GM18907 (cell line): ENCODE results near the gene GRIPAP1.
A peak's percentile ranks its signal among the peaks of the same experiment; 100 is the strongest.

Experiments used
- ATAC-seq: cut with Tn5 transposase; IDR thresholded peaks from one replicate; pipeline ENCODE4 v1.9.1; 2021; ENCODE audit warnings: mild to moderate bottlenecking, moderate library complexity; ENCODE audit not compliant: unreplicated experiment

GRIPAP1 gene, protein sequence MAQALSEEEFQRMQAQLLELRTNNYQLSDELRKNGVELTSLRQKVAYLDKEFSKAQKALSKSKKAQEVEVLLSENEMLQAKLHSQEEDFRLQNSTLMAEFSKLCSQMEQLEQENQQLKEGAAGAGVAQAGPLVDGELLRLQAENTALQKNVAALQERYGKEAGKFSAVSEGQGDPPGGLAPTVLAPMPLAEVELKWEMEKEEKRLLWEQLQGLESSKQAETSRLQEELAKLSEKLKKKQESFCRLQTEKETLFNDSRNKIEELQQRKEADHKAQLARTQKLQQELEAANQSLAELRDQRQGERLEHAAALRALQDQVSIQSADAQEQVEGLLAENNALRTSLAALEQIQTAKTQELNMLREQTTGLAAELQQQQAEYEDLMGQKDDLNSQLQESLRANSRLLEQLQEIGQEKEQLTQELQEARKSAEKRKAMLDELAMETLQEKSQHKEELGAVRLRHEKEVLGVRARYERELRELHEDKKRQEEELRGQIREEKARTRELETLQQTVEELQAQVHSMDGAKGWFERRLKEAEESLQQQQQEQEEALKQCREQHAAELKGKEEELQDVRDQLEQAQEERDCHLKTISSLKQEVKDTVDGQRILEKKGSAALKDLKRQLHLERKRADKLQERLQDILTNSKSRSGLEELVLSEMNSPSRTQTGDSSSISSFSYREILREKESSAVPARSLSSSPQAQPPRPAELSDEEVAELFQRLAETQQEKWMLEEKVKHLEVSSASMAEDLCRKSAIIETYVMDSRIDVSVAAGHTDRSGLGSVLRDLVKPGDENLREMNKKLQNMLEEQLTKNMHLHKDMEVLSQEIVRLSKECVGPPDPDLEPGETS

DNA sequence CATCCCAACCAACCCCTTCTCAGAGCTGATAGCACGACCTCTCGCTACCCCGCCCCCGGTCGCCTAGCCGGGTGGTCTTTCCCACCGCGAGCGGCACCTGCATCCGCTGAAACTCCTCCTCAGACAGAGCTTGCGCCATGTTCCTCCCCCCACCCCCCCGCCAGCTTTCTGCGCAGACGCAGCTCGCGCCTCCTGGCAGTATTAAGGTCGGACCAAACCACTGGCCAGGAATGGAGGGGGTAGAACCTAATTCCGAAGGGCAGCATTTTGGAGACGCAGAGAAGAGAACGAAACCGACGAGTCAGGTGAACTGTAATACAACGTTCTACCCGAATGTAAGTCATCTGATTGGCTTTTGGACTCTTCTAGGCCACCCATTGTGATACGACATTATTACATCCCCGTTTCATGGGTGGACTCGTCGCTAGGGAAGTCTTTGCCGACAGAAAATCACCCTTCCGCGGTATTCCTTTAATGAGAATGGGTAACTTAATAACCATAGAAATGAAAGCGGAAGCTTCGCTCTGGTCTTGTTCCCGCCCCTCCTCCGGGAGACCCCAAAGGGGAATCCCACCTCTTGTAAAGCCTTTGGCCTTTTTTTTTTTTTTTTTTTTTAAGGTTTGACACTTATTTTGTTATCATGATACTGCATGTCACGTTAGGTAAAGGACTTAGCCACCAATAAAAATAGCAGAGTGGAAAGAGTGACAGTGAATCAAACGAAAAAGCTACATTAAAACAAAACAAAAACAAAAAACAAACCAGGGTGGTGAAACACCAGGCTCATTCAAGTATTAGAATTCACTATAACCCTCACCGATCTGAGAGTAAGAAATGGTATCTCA lies at the start of gene GRIPAP1:
TSS of gene GRIPAP1 (minus strand) at position 174 of the 845 bp plus-strand sequence. CDS start at position 139, 35 bp downstream.
- peak; percentile 79 for ATAC-seq

DNA sequence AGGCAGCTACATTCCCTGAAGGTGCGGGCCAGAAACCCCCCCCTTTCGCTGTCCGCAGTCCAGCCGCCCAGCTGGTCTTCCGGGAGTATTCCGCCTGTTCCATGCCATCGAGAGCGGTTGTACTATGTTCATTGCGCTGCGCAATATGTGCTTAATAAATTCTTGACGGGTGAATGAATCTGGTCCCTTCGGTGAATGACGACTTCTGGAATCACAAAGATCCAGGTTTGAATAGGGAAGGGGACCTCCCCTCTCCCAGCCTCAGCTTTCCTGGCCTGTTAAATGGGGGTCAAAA lies 41.9 kb upstream of the GRIPAP1 start:
- ATAC-seq, result no peak

DNA sequence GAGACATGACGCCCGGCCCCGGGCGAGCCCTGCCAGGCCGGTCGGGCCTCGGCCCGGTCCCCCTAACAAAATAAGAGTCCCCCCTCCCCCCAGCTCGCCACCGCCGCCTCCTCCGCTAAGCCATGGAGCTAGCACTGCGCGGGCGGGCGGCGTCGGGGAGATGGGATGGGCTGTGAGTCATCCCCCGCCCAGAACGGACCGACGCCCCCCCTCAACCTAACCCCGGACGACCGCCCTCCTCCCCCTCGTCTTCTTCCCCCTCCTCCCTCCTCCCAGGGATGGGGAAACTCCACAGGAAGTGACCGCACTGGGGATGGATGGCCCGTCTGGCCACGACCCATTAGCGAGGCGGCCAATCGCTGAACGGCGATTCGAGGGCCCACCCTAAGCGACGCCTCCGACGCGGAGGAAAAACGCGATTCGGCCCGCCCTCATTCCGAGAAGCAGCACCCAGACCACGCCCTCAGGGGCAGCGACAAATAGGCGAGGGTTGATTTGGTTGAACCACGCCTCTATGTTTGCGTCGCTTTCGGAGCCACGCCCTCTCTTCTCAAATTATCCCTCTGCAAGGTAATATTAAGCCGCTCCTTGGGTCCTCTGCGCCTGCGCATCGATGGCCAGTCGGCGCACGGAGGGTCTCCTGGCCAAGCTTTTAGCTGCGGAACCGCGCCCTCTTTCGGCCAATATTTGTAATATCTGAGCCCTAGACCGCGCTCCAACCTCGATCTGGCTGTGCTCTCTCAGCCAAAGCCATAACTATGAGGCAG lies 41.3 kb upstream of the GRIPAP1 start, which contains the start of gene TFE3:
TSS of gene TFE3 (minus strand) at position 138 of the 767 bp plus-strand sequence. CDS start at position 7, 131 bp downstream.
- ATAC-seq, result peak; percentile 90

DNA sequence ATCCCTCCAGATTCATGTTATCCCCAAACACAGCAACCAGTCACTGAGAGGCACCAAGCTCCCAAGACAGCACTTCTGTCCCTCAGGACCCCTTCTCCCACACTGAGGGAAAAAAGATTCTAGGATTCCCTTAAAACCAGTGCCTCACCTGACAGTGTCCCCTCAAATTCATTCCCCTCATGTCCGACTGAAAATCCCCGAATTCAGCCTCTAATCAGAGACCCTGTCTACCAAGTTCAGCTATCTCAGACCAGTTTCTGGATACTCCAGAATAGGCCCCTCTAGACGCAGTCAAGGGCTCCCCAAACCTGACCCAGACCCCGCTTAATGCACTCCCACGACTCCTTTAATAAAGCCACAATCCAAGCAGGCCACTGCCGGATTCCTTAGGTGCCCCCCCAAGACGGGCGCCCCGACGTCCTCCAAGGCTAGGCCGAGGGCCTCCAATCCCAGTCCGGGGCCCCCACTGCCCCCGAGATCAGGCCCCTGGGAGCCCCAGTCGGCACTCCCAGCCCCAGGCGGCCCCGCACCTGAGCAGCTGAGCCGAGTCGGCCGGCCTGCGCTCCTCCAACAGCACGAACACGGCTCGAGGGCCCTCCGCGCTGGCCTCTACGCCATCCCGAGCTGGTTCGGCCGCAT lies 40.6 kb upstream of the GRIPAP1 start:
- ATAC-seq, result no peak

DNA sequence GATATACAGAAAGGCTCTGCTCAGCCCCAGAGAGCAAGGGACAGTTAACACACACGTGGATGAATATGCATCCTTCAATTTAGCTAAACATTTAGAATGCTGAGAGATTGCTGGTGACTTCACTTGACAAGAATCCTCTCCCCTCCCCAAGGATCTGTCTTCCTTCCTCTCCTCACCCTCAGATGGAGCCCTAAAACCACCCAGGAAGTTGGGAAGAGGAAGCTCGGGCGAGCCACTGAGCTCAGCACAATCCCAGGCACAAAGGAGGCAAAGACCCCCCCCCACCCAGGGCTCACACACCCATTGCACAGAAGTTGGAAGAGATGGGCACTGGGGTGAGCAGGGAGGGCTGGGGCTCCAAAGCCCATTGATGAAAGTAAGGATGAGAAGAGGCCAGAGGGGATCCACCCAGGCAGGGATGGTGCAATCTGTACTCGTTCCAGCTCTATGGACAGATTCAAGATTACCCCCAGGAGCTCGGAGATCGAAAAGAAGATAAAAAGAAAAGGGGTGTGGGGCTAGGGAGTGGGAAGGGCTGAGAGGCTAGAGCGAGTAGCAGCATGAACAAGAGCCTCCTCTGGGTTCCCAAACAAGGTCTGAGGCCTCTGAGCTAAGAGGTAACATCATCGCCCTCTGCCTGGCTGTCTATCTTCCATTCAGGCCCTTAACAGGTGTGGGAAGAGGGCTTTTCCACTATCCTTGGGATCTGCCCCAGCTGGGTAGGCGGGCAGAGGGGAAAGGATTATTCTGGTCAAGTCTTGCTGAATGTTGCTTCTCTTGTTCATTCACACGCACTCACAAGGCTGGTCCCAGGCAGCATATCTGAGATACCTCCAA lies 39.9 kb upstream of the GRIPAP1 start:
- no peak for ATAC-seq

DNA sequence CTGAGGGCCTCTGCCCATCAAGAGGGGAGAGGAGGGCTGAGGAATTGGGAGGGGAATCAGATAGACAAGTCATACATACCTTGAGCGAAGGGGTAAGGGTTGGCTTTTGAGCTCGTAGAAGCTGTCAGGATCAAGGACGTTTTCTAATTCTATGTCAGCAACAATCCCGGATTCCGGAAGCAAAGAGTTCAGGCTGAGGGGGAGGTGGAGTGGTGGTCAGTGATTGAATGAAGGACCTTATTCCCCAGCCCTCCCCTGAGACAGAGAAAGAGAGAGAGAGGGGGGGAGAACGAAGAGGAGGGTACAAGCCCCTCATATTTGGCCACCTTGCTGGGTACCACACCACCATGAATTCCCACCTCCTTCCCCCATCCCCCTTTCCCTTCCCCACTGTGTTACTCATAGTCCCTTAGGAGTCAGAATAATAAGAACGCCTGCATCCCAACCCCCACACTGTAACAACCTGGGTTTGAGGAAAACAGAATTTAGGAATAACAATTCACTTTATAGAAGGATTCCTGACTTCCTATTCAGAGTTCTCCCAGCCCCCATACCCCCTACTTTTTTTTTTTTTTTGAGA lies 38.4 kb upstream of the GRIPAP1 start:
- ATAC-seq, result no peak

DNA sequence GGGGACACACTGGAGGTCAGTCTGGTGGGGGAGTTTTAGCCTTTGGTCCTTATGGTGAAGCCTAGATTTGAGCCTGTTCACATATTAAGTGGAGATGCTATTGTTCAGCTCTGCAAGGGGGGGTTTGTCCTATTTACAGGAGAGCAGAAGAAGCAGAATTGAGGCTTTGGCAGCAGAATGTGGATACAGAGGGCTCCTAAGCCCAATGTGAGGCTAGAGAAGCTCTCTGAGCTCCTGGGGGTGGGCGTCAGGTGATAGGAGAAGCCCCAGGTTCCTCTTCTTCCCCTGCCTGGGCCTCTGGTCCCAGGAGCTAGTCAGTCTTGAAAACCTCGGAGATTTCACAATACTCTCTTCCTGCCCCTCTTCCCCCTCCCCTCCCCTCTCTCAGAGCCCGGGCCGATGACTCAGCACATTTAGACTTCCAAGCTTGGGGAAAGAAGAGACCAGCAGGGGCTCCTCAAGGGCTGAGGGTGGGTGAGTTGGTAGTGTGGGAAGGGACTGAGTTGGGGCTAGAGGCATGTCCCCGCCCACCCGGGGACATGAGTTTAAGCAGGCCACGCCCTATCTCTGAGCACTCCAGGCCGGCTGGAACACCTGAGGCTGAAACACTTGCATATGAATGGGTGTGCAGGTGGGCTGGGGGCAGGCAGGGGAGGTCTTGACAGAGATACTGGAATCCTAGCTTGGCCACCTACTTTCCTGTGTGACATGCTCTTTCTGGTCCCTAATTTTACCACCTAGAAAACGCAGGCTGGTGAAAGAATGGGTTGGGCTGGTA lies 37.7 kb upstream of the GRIPAP1 start:
- ATAC-seq, result no peak

DNA sequence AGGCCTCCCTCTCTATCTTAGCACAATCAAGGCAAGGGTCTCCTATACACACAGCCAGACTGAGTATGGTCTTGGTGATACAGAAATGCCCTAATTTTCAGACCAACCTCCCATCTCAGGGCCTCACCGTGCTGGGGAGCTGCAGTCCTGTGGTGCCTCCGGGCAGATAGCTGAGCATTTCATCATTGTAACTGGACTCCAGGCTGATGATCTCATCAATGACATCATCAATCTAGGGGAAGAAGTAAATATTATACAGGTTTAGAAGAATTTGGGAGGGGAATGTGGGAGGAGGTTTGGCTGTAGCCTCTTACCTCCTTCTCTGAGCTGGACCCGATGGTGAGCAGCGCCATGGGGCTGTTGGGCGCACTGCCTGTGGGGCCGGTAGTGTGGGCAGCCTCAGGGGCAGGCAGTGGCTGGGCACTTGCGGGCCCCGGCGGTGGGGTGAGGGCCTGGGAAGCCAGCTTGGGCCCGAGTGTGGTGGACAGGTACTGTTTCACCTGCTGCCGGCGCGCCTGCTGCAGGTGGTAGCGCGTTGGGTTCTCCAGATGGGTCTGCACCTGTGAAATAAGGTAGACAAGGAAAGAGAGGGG lies 35.9 kb upstream of the GRIPAP1 start:
- ATAC-seq, result no peak

DNA sequence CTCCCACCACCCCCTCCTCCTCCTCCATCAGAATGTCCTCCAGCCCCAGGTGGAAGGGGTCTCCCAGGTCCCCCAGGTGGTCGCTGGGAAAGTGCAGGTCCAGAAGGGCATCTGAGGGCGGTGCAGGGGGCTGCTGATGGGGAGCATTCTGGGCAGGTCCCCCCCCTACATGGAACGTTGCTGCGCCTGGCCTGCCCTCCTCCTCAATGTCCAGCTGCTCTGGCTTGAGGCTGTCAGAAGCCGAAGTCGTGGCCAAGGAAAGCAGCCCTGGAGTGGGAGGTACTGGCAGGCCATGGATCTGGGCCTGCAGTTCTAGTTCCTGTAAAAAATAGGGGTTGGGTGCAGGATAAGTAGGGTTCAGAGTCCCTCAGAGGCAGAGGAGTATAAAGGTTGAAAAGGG lies 28.2 kb upstream of the GRIPAP1 start:
- no peak for ATAC-seq

DNA sequence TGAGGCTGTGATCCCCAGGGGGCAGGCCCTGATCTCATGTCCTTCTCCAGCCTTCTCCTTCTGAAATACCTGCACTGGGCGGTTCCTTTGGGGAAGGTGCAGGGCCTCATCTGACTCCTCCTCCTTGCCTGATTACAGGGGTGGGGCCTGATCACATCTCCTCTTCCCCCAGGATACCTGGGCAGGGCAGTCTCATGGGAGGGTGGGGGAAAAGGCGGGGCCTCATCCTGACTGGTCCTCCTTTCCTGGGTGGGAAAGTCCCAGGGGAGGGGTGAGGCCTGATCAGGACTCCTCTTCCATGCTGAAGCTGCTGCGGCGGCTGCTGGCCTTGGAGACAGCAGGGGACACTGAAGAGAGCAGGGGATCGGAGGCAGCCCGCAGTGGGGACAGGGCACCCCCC lies 27.8 kb upstream of the GRIPAP1 start:
- no peak for ATAC-seq

DNA sequence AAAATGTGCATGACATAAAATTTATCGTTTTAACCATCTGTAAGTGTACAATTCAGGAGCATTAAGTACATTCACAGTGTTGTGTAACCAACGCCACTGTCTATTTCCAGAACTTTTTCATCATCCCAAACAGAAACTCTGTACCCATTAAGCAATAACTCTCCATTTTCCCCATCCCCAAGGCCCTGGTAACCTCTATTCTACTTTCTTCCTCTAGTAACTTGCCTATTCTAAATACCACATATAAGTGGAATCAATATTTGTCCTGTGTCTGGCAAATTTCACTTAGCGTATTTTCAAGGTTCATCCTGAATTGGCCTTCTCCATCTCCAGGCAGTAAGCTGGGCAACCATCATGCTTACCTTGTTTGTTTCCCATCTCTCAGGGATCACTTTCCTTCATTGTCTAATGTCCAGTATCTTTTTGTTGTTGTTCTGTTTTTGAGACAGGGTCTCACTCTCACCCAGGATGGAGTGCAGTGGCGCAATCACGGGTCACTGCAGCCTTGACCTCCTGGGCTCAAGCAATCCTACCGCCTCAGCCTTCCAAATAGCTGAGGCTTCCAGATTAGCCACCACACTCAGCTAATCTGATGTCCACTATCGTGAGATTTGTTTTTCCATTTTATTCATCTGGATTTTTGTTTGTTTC lies 17.7 kb upstream of the GRIPAP1 start:
- no peak for ATAC-seq

DNA sequence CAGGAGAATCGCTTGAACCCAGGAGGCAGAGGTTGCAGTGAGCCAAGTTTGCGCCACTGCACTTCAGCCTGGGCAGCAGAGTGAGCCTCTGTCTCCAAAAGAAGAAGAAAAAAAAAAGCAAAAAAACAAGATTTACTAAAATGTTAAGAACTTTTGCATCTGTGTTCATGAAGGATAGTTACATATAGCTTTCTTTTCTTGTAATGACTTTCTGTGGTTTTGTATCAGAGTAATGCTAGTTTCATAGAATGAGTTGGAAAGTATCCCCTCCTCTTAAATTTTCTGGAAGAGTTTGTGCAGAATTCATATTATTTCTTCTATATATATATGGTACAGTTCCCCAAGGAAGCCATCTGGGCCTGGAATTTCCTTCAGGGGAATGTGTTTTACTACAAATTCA lies 17.0 kb upstream of the GRIPAP1 start:
- no peak for ATAC-seq

DNA sequence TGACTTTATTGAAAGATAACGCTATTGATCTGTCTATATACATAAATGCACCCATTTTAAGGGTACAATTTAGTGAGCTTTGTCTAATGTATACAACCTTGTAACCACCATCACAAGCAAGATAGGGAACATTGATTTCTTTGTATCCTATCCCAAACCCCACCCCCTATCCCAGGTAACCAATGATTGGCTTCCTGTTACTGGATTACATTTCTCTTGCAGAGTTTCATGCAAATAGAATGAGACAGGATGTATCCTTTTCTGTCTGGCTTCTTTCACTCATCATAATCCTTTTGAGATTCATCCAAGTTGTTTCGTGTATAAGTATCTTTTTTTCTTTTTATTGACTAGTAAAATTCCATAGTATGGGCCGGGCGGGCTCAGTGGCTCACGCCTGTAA lies 1.6 kb upstream of the GRIPAP1 start:
- no peak for ATAC-seq

DNA sequence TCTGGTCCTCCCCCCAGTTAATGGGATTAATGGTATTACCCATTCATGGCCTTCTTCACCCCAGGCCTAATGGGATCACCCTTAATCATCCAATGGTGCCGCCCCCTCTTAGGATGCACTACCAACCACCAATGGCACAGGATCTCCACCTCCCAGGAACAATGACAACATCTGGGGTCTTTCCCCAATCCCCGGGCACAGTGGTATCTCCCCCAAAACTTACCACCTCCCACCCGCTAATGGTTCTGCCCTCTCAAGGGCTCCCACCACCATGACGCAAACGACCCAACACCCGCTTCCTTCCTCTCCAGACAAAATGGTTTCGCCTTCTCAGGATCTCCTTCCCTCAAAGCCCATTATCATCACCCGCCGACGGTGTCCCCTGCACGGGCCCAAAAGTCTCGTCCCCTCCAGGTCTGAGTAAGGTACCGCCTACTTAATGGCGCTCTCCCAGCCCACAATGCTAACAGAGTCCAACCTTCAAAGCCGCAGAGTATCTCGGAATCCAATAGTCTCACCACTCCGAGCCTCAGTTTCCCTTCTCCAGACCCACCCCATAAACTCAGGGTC lies 458 bp downstream of the GRIPAP1 start:
- peak; percentile 28 for ATAC-seq

DNA sequence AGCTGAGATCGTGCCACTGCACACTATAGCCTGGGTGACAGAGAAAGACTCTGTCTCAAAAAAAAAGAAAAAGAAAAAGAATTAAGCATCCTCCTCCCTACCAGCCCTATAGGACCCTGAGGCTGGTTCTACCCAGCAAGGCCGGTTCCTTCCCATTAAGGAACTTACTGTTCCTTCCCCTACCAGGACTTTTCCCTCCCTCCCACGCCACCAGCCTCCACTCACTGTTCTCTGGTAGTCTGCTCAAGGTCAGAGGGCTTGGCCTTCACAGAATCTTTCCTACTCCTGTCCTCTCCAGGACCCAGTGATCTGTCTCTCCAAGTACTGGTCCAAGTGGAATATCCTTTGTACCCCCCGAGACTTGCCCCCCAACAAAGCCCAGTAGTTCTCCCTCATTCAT lies 1.4 kb downstream of the GRIPAP1 start:
- no peak for ATAC-seq

DNA sequence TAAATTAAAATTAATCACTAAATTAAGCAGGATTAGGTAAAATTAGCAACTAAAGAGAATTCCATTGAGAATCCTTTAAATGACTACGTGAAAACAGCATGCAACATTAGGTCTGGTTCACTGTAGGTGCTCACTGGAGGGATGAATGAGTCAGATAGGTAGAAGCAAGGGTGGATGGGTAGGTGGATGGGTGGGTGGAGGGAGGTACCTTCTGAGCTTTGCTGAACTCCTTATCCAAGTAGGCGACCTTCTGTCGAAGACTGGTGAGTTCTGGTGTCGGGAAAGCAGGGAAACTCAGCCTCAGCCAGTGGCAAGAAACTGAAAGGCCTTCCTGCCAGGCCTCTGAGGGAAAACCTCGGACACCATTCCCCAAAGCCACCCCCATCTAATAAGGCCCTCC lies 3.0 kb downstream of the GRIPAP1 start:
- no peak for ATAC-seq

DNA sequence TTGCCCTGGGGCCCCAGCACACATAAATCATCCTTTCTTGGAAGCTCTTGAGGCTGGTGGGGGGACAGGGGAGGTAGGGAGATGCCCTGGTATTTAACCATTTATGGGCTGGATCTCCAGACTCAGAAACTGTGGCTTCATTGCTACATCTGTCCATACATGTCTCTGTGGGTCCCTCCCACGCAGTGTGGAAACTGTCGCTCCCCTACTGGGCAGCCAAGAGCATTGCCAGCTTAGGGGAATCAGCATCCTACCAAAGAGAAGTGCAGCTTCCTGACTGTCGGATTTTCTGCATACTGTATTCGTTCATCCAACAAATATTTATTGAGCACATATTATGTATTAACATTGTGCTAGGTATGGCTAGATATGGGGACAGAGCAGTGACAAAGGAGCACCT lies 3.7 kb downstream of the GRIPAP1 start:
- no peak for ATAC-seq
